ENCODE measurements around the gene NECTIN2. TPM values are rescaled to one million over a fixed set of nuclear protein-coding genes. Genes with fewer than 3 reads are reported as not detected.

Gene NECTIN2
- total and polyA plus RNA-seq, 2 donors from 2014 or later = 110 to 111 TPM

DNA sequence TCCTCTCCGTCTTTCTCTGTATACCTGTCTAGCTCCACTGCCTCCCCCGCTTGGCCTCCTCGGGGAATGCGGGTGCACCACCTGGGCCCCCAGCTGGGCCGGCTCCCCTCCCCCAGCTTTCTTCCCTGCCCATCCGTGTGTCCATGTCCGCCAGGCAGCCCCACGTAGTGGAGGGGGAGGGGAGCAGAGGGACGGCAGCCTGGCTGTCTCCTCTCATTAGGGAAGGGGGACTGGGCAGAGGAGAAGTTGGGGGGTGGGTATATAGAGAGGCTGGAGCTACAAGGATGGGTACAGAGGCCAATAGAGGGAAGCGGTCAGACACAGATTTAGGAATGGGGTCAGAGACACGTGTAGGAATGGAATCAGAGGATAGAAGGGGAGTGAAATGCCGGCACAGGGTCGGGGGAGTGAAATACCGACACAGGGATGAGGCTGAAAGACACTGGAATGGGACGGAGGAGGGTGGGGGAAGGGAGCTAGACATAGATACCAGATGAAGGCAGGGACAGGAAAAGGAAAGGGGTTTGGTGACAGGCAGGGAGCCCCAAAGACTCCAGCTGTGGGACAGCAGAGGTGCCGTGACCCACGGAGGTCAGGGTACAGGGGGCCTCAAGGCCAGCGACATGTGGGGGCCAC, 2.8 kb downstream of the NECTIN2 start:
- Histone ChIP-seq H3K4me1 (ENCODE audit: control insufficient read depth in 2 of 3, insufficient read depth in 2 of 3, low read depth in 1 of 3, low read length in 3 of 3) (peaks cover 0 to 29% (median 4%) of the 10 kb centered on the region in 3 donors), H3K27me3 (ENCODE audit: control insufficient read depth, insufficient read depth, low read length) (no peaks in the 10 kb centered on the region), H3K9me3 (ENCODE audit: control insufficient read depth in 2 of 3, insufficient read depth in 1 of 3, low read length in 3 of 3) (no peaks in the 10 kb centered on the region), H3K4me3 (ENCODE audit: low read length in 3 of 3) (peak overlapping the region in 2 of 3 donors; percentile 88 to 95), H3K27ac (ENCODE audit: low read depth in 2 of 2, low read length in 2 of 2) (peak overlapping the region; percentile 59 to 96), H3K36me3 (ENCODE audit: control insufficient read depth in 2 of 3, insufficient read depth in 3 of 3, low read length in 3 of 3) (no peaks in the 10 kb centered on the region), H3K9ac (ENCODE audit: low read length in 3 of 3) (peak overlapping the region in 2 of 3 donors; percentile 52 to 100)
- DNase-seq = peak; percentile 75 to 90 (median 85)
- FAIRE-seq = no peak
- TF ChIP-seq, protein P1, sequence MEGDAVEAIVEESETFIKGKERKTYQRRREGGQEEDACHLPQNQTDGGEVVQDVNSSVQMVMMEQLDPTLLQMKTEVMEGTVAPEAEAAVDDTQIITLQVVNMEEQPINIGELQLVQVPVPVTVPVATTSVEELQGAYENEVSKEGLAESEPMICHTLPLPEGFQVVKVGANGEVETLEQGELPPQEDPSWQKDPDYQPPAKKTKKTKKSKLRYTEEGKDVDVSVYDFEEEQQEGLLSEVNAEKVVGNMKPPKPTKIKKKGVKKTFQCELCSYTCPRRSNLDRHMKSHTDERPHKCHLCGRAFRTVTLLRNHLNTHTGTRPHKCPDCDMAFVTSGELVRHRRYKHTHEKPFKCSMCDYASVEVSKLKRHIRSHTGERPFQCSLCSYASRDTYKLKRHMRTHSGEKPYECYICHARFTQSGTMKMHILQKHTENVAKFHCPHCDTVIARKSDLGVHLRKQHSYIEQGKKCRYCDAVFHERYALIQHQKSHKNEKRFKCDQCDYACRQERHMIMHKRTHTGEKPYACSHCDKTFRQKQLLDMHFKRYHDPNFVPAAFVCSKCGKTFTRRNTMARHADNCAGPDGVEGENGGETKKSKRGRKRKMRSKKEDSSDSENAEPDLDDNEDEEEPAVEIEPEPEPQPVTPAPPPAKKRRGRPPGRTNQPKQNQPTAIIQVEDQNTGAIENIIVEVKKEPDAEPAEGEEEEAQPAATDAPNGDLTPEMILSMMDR (IDR thresholded peaks at IDR 0.05; ENCODE audit: borderline replicate concordance, extremely low read depth, insufficient read depth) = no peak
- intact Hi-C loops (cut with DNase I) = loop anchor here (10.0 kb wide), 1 partner anchor 54 kb away; no protein-coding TSS in a partner anchor

DNA sequence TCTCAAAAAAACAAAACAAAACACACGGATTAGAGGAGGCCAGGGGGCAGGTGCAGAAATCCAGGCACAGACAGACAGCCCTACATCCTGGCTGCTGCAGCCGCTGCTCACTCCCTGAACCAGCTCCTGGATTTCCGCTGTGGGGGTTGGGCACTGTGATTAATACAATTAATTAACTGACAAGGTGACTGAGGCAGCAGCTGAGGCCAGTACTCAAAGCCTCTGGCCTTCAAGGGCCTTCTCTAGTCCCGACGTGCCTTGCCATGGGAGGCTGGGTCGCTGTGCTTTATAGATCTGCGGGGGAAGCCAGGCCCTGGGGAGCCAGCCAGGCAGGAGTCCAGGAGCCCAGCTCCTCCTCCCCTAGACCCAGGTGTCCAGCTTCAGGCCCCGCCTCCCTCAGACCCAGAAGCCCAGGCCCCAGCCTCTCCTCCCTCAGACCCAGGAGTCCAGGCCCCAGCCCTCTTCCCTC, 4.6 kb downstream of the NECTIN2 start:
- no peak overlapping the region for H3K27ac ChIP-seq (ENCODE audit: low read depth in 2 of 2, low read length in 2 of 2)
- FAIRE-seq = no peak
- H3K9me3 ChIP-seq (ENCODE audit: control insufficient read depth in 2 of 3, insufficient read depth in 1 of 3, low read length in 3 of 3) = no peaks in the 10 kb centered on the region
- no peaks in the 10 kb centered on the region for H3K36me3 ChIP-seq (ENCODE audit: control insufficient read depth in 2 of 3, insufficient read depth in 3 of 3, low read length in 3 of 3)
- no peak overlapping the region for H3K4me3 ChIP-seq (ENCODE audit: low read length in 3 of 3)
- H3K27me3 ChIP-seq (ENCODE audit: control insufficient read depth, insufficient read depth, low read length) = no peaks in the 10 kb centered on the region
- TF ChIP-seq, protein P1 (IDR thresholded peaks at IDR 0.05; ENCODE audit: borderline replicate concordance, extremely low read depth, insufficient read depth) = no peak
- no peak overlapping the region for H3K9ac ChIP-seq (ENCODE audit: low read length in 3 of 3)
- peak in 3 of 5 donors; percentile 17 to 68 (median 51) for DNase-seq
- intact Hi-C loops (cut with DNase I) = no loop called here
- peaks cover 0 to 22% (median 4%) of the 10 kb centered on the region in 3 donors for H3K4me1 ChIP-seq (ENCODE audit: control insufficient read depth in 2 of 3, insufficient read depth in 2 of 3, low read depth in 1 of 3, low read length in 3 of 3)

DNA sequence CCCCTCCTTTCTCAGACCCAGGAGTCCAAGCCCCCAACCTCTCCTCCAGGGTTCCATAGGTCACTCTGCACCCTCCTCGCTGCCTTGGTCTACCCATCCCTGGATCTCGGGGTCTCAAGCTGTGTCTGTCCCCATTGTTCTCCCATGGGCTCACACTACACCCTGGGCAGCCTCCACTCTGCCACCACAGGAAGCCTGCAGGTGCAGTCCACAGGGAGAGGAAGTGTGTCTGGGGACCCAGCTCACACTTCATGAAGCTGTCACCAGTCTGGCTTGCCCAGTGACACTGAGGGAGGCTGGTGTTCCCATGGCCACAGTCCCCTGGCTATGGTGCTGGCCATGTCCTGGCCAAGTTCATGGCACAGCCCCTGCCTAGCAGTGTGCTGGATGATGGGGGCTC, 5.3 kb downstream of the NECTIN2 start:
- intact Hi-C loops (cut with DNase I) = no loop called here
- no peak overlapping the region for H3K9ac ChIP-seq (ENCODE audit: low read length in 3 of 3)
- no peaks in the 10 kb centered on the region for H3K27me3 ChIP-seq (ENCODE audit: control insufficient read depth, insufficient read depth, low read length)
- H3K36me3 ChIP-seq (ENCODE audit: control insufficient read depth in 2 of 3, insufficient read depth in 3 of 3, low read length in 3 of 3) = no peaks in the 10 kb centered on the region
- no peak overlapping the region for H3K4me3 ChIP-seq (ENCODE audit: low read length in 3 of 3)
- DNase-seq (no peak), FAIRE-seq (no peak)
- peaks cover 0 to 24% (median 4%) of the 10 kb centered on the region in 3 donors for H3K4me1 ChIP-seq (ENCODE audit: control insufficient read depth in 2 of 3, insufficient read depth in 2 of 3, low read depth in 1 of 3, low read length in 3 of 3)
- H3K27ac ChIP-seq (ENCODE audit: low read depth in 2 of 2, low read length in 2 of 2) = no peak overlapping the region
- H3K9me3 ChIP-seq (ENCODE audit: control insufficient read depth in 2 of 3, insufficient read depth in 1 of 3, low read length in 3 of 3) = no peaks in the 10 kb centered on the region
- TF ChIP-seq, protein P1 (IDR thresholded peaks at IDR 0.05; ENCODE audit: borderline replicate concordance, extremely low read depth, insufficient read depth) = no peak

Data from kidney (tissue), 14 donors.